Psoas muscle (tissue), 8 donors: ENCODE results near the gene NAPEPLD. TPM values are rescaled to one million over a fixed set of nuclear protein-coding genes. Genes with fewer than 3 reads are reported as not detected.
A peak's percentile ranks its signal among the peaks of the same experiment; 100 is the strongest.
"Not testable (repeated sequence)": the region's sequence is repeated elsewhere in the genome, so short reads cannot be mapped to it uniquely, and the experiment has no call there.

Experiments
- ATAC-seq, 4 donors: fragments of 200-7000 bp; cut with Tn5 transposase; one replicate each; pipeline ENCODE4 v1.9.1; 2020; ENCODE audit warnings: moderate library complexity in 3 of 4, mild to moderate bottlenecking in 2 of 4
- DNase-seq, 2 donors: peaks; one replicate each; pipeline ENCODE4 v3.0.0-alpha.2; 2020
- H3K27ac ChIP-seq: fragments of 200-600 bp; one replicate; pipeline ENCODE4 v1.8.0; 2022
- H3K27me3 ChIP-seq, 3 donors: fragments of 200-600 bp in 1 of 3; one replicate each; pipeline versions ENCODE4 v1.6.1 to v1.8.0; 2013 to 2022; ENCODE audit warnings: low read length in 2 of 3, mild to moderate bottlenecking in 2 of 3, moderate library complexity in 1 of 3; ENCODE audit not compliant: insufficient read depth in 3 of 3
- H3K36me3 ChIP-seq, 2 donors: fragments of 200-600 bp in 1 of 2; one replicate each; pipeline versions ENCODE4 v1.6.1 to v1.8.0; 2013 to 2022; ENCODE audit warnings: low read depth in 1 of 2, mild to moderate bottlenecking in 1 of 2, moderate library complexity in 1 of 2; ENCODE audit not compliant: insufficient read depth in 1 of 2
- H3K4me1 ChIP-seq: fragments of 200-600 bp; one replicate; pipeline ENCODE4 v1.8.0; 2022
- H3K4me3 ChIP-seq: fragments of 200-600 bp; one replicate; pipeline ENCODE4 v1.8.0; 2022; ENCODE audit warnings: mild to moderate bottlenecking
- H3K9me3 ChIP-seq: fragments of 200-600 bp; one replicate; pipeline ENCODE4 v1.8.0; 2022
- CTCF ChIP-seq: fragments of 200-600 bp; IDR thresholded peaks from one replicate; pipeline ENCODE4 v1.8.0; 2022; ENCODE audit warnings: antibody characterized with exemption
- WGBS, 3 donors: extraction: QIAGEN DNeasy Blood & Tissue Kit; methylation state at CpG; one replicate each; pipeline versions ENCODE4 v1.1.6 to v1.1.7; 2013; 5-methylcytosine and 5-hydroxymethylcytosine counted together
- intact Hi-C, 2 donors: fragments of 100-400 bp; cut with DNase I; formaldehyde crosslinking; loops; one replicate each; pipeline versions ENCODE4 v1.11.0 to v1.14.2; 2022
- polyA plus RNA-seq, 3 donors: library from polyadenylated mRNA; stranded (reverse); fragments of 200-250 nt; gene quantifications; one replicate each; pipeline ENCODE4 v1.2.3, GENCODE V29; 2013
- total RNA-seq, 4 donors: library from RNA; stranded (reverse); fragmentation: NEBNext Ultra II Directional in 2 of 4; extraction: Animal tissue kit (Norgen Biotek cat#: 25700) in 2 of 4; gene quantifications; one replicate each; pipeline versions ENCODE4 v1.2.1 to v1.2.4, GENCODE V29; 2021 to 2023
- donor health status: healthy with polysubstance abuse.
- donor health status: DM: no; HTN: no; CAD: no; lungs with moderate emphysema.
- donor health status: Bipolar disorder and iron deficiency.
- donor health status: healthy.
- donor health status: DM: yes; HTN: yes; CAD: no.
- donor health status: DM: no; HTN: no; CAD: no.
- donor health status: DM: no; HTN: no; CAD: no.
- donor health status: DM: yes; HTN: yes; CAD: no.

The NAPEPLD gene
- total and polyA plus RNA-seq, 7 donors: 2.9 to 9.7 (median 5.5) TPM

GRCh38 chr7:103150192-103150591 is 1.3 kb upstream of the NAPEPLD start:
- Histone ChIP-seq H3K9me3 (no peaks in the 10 kb centered on the region), H3K4me1 (peaks cover 19% of the 10 kb centered on the region), H3K4me3 (peak overlapping the region; percentile 83), H3K27ac (no peak overlapping the region), H3K27me3 (no peaks in the 10 kb centered on the region), H3K36me3 (no peaks in the 10 kb centered on the region)
- TF ChIP-seq CTCF: no peak
- ATAC-seq: no peak
- no peak for DNase-seq
- intact Hi-C loops: no loop called here

GRCh38 chr7:103149808-103150180 is 895 bp upstream of the NAPEPLD start:
- DNase-seq (no peak), ATAC-seq (peak in 3 of 4 donors; percentile 13 to 50 (median 26))
- Histone ChIP-seq H3K4me1 (peaks cover 19% of the 10 kb centered on the region), H3K27ac (peak overlapping the region; percentile 92), H3K9me3 (no peaks in the 10 kb centered on the region), H3K4me3 (peak overlapping the region; percentile 83), H3K27me3 (no peaks in the 10 kb centered on the region), H3K36me3 (no peaks in the 10 kb centered on the region)
- 90 to 92% (median 90%) methylated on average over 11 of the region's 11 CpGs for WGBS, 3 donors
- no peak for TF ChIP-seq CTCF
- intact Hi-C loops: no loop called here

DNA sequence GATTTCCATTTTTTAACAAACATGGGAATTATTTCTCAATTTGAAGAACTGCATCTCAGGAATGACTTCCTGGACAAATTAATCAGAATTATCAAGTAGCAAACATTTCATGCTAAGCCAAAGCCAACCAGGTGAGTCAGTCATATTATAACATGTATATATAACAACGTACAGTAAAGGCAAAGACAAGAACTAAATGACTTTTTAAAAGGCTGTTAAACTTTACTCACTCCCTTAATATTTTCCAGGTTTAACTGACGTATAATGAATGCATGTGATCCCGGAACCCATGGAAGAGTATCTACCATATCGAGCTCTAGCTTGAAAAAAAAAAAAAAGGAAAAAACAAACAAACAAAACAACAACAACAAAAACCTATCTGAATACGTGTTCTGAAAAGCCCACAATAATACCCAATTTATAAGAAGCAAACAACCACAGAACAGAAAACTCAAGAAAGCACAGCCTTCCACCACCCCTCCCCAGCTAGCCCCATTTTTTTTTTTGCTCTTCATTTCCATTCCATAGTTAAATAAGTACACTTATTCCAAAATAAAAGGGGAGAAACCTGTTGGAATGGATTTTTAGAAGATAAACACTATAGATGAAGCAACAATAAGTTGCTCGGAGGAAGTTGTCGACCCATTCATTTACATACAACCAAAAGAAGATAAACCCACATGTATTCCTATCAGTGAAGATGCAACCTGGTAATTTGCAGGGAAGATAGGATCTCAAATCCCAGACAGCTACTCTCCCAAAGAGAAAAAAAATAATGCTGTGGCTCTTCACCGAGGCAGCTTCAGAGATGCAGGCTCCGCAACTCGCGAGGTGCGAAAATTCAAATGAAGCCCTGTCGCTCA is 537 bp downstream of the NAPEPLD start:
- no peaks in the 10 kb centered on the region for H3K9me3 ChIP-seq
- no peak for TF ChIP-seq CTCF
- peaks cover 19% of the 10 kb centered on the region for H3K4me1 ChIP-seq
- peak overlapping the region; percentile 92 for H3K27ac ChIP-seq
- 0 to 4% (median 0%) methylated on average over 13 of the region's 13 CpGs for WGBS, 3 donors
- ATAC-seq (no peak), DNase-seq (no peak)
- intact Hi-C loops: no loop called here
- H3K36me3 ChIP-seq: no peaks in the 10 kb centered on the region
- H3K27me3 ChIP-seq: no peaks in the 10 kb centered on the region
- peak overlapping the region; percentile 83 for H3K4me3 ChIP-seq

DNA sequence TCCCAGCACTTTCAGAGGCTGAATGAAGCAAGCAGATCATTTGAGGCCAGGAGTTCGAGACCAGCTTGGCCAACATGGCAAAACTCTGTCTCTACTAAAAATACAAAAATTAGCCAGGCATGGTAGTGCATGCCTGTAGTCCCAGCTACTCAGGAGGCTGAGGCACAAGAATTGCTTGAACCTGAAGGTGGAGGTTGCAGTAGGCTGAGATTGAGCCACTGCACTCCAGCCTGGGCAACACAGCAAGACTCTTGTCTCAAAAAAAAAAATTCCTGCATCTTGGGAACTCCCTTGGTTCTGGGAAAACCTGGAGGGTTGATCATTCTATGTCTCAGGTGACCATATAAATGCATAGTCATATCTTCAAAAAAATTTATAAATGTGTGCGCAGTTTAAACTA is 4.1 kb downstream of the NAPEPLD start:
- DNase-seq, H3K4me3 ChIP-seq, H3K9me3 ChIP-seq, H3K27ac ChIP-seq, H3K36me3 ChIP-seq, intact Hi-C loops, H3K27me3 ChIP-seq, ATAC-seq: not testable (repeated sequence)
- WGBS, 3 donors: 99 to 100% (median 100%) methylated on average over 2 of the region's 2 CpGs
- peaks cover 19% of the 10 kb centered on the region for H3K4me1 ChIP-seq

DNA sequence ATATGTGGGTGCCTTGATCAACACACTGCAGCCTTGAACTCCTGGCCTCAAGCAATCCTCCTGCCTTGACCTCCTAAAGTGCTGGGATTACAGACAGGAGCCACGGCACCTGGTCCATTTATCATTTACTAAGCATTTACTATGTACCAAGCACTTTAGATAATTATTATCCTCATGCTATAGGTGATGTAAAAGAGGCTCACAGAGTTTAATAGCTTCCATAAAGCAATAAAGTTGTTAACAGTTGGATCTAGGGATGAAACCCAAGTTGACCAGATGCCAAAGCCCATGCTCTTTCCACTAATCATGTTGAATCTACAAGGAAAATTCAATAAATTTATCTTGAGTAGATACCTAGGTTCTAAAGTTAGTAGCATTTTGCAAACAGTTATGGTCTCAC is 5.0 kb downstream of the NAPEPLD start:
- H3K36me3 ChIP-seq: no peaks in the 10 kb centered on the region
- H3K4me1 ChIP-seq: peaks cover 19% of the 10 kb centered on the region
- H3K27ac ChIP-seq: no peak overlapping the region
- H3K9me3 ChIP-seq: no peaks in the 10 kb centered on the region
- ATAC-seq (no peak), DNase-seq (no peak)
- TF ChIP-seq CTCF: no peak
- WGBS, 3 donors: 94 to 100% (median 96%) methylated on average over 1 of the region's 1 CpG
- H3K4me3 ChIP-seq: no peak overlapping the region
- H3K27me3 ChIP-seq: no peaks in the 10 kb centered on the region
- intact Hi-C loops: no loop called here
